ENCODE measurements around the gene KRTAP10-1.

DNA sequence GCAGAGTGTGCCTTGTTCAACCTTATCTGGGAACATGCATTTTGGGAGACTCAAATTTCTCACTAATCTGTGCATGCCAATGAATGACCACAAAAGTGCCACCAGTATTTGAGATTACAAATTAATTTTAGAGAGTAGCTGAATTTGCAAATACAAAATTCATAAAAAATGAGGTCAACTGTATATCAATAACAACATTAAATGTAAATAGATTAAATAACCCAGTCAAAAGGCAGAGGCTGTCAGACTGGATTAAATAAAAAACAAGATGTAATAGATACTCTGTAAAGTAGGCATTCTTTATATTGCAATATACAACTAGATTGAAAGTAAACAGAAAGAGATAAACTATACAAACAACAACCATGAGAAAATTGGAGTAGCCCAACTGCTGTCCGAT lies 24.1 kb upstream of the KRTAP10-1 start:
- TF ChIP-seq, protein P1, sequence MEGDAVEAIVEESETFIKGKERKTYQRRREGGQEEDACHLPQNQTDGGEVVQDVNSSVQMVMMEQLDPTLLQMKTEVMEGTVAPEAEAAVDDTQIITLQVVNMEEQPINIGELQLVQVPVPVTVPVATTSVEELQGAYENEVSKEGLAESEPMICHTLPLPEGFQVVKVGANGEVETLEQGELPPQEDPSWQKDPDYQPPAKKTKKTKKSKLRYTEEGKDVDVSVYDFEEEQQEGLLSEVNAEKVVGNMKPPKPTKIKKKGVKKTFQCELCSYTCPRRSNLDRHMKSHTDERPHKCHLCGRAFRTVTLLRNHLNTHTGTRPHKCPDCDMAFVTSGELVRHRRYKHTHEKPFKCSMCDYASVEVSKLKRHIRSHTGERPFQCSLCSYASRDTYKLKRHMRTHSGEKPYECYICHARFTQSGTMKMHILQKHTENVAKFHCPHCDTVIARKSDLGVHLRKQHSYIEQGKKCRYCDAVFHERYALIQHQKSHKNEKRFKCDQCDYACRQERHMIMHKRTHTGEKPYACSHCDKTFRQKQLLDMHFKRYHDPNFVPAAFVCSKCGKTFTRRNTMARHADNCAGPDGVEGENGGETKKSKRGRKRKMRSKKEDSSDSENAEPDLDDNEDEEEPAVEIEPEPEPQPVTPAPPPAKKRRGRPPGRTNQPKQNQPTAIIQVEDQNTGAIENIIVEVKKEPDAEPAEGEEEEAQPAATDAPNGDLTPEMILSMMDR (IDR thresholded peaks at IDR 0.05): no peak
- no peak for TF ChIP-seq POLR2AphosphoS5 (IDR thresholded peaks at IDR 0.05)
